IPS-20b (cell line): ENCODE results near the gene ELF1.
"Not testable (repeated sequence)": the region's sequence is repeated elsewhere in the genome, so short reads cannot be mapped to it uniquely, and the experiment has no call there.

ENCODE experiments used
- H3K27ac ChIP-seq: one replicate; pipeline ENCODE4 v1.5.1; 2013; ENCODE audit warnings: low read length
- H3K27me3 ChIP-seq: 2 replicates; pipeline ENCODE4 v1.6.1; 2013; ENCODE audit warnings: mild to moderate bottlenecking, low read length, inconsistent platforms; ENCODE audit not compliant: insufficient read depth
- H3K36me3 ChIP-seq: 2 replicates; pipeline ENCODE4 v1.6.1; 2013; ENCODE audit warnings: low read depth, mild to moderate bottlenecking, inconsistent platforms, low read length, moderate library complexity; ENCODE audit not compliant: insufficient read depth
- H3K4me1 ChIP-seq: 2 replicates; pipeline ENCODE4 v1.6.1; 2013; ENCODE audit warnings: mild to moderate bottlenecking, control low read depth, inconsistent platforms, low read length, moderate library complexity; ENCODE audit not compliant: insufficient read depth
- H3K4me3 ChIP-seq: 2 replicates; pipeline ENCODE4 v1.5.1; 2013; ENCODE audit warnings: mild to moderate bottlenecking, low read length, inconsistent platforms
- H3K9ac ChIP-seq: 2 replicates; pipeline ENCODE4 v1.6.1; 2013; ENCODE audit warnings: low read depth, mild to moderate bottlenecking, inconsistent platforms, low read length, moderate library complexity
- H3K9me3 ChIP-seq: 2 replicates; pipeline ENCODE4 v1.6.1; 2013; ENCODE audit warnings: mild to moderate bottlenecking, low read depth, low read length, inconsistent platforms; ENCODE audit not compliant: insufficient read depth

The ELF1 gene

GRCh38 chr13:40919901-40920300 is 99.2 kb downstream of the ELF1 start:
- not testable (repeated sequence) for H3K27ac ChIP-seq, H3K4me3 ChIP-seq, H3K27me3 ChIP-seq, H3K9me3 ChIP-seq, H3K9ac ChIP-seq, H3K36me3 ChIP-seq, H3K4me1 ChIP-seq

- Histone ChIP-seq H3K27ac (no peak overlapping the region), H3K4me3 (no peak overlapping the region), H3K9me3 (no peaks in the 10 kb centered on the region), H3K36me3 (no peaks in the 10 kb centered on the region), H3K4me1 (peaks cover 7% of the 10 kb centered on the region), H3K9ac (no peak overlapping the region), H3K27me3 (no peaks in the 10 kb centered on the region)
Observed at GRCh38 chr13:40916207-40916998, 102.7 kb downstream of the ELF1 start.

GRCh38 chr13:40914863-40915262 is 104.3 kb downstream of the ELF1 start:
- H3K27ac ChIP-seq, H3K9me3 ChIP-seq, H3K4me1 ChIP-seq, H3K27me3 ChIP-seq, H3K4me3 ChIP-seq, H3K36me3 ChIP-seq, H3K9ac ChIP-seq: not testable (repeated sequence)

- Histone ChIP-seq H3K27me3 (no peaks in the 10 kb centered on the region), H3K4me1 (no peaks in the 10 kb centered on the region), H3K36me3 (no peaks in the 10 kb centered on the region), H3K4me3 (no peak overlapping the region), H3K27ac (no peak overlapping the region), H3K9me3 (no peaks in the 10 kb centered on the region), H3K9ac (no peak overlapping the region)
Observed at GRCh38 chr13:40911341-40911740, 107.8 kb downstream of the ELF1 start.

GRCh38 chr13:40910324-40911050 is 108.6 kb downstream of the ELF1 start:
- H3K36me3 ChIP-seq = no peaks in the 10 kb centered on the region
- H3K27me3 ChIP-seq = no peaks in the 10 kb centered on the region
- no peak overlapping the region for H3K27ac ChIP-seq
- no peaks in the 10 kb centered on the region for H3K9me3 ChIP-seq
- H3K4me1 ChIP-seq = no peaks in the 10 kb centered on the region
- H3K4me3 ChIP-seq = no peak overlapping the region
- H3K9ac ChIP-seq = no peak overlapping the region

GRCh38 chr13:40909541-40910200 is 109.4 kb downstream of the ELF1 start:
- H3K9ac ChIP-seq, H3K4me3 ChIP-seq, H3K27ac ChIP-seq, H3K27me3 ChIP-seq, H3K9me3 ChIP-seq, H3K36me3 ChIP-seq, H3K4me1 ChIP-seq: not testable (repeated sequence)

GRCh38 chr13:40908546-40908945 is 110.6 kb downstream of the ELF1 start:
- H3K36me3 ChIP-seq = no peaks in the 10 kb centered on the region
- no peaks in the 10 kb centered on the region for H3K9me3 ChIP-seq
- no peaks in the 10 kb centered on the region for H3K4me1 ChIP-seq
- no peak overlapping the region for H3K9ac ChIP-seq
- no peak overlapping the region for H3K27ac ChIP-seq
- no peaks in the 10 kb centered on the region for H3K27me3 ChIP-seq
- no peak overlapping the region for H3K4me3 ChIP-seq

- not testable (repeated sequence) for H3K27me3 ChIP-seq, H3K27ac ChIP-seq, H3K4me3 ChIP-seq, H3K9me3 ChIP-seq, H3K36me3 ChIP-seq, H3K9ac ChIP-seq, H3K4me1 ChIP-seq
Observed at GRCh38 chr13:40901032-40901431, 118.1 kb downstream of the ELF1 start.

GRCh38 chr13:40900568-40900967 is 118.5 kb downstream of the ELF1 start:
- H3K36me3 ChIP-seq, H3K4me1 ChIP-seq, H3K27me3 ChIP-seq, H3K9ac ChIP-seq, H3K9me3 ChIP-seq, H3K4me3 ChIP-seq, H3K27ac ChIP-seq: not testable (repeated sequence)

- Histone ChIP-seq H3K4me1 (no peaks in the 10 kb centered on the region), H3K9ac (no peak overlapping the region), H3K9me3 (no peaks in the 10 kb centered on the region), H3K4me3 (no peak overlapping the region), H3K27ac (no peak overlapping the region), H3K27me3 (no peaks in the 10 kb centered on the region), H3K36me3 (no peaks in the 10 kb centered on the region)
Observed at GRCh38 chr13:40897053-40897452, 122.1 kb downstream of the ELF1 start.

GRCh38 chr13:40895227-40896184 is 123.6 kb downstream of the ELF1 start:
- no peak overlapping the region for H3K9ac ChIP-seq
- no peaks in the 10 kb centered on the region for H3K36me3 ChIP-seq
- no peaks in the 10 kb centered on the region for H3K4me1 ChIP-seq
- no peak overlapping the region for H3K27ac ChIP-seq
- no peak overlapping the region for H3K4me3 ChIP-seq
- H3K27me3 ChIP-seq = no peaks in the 10 kb centered on the region
- no peaks in the 10 kb centered on the region for H3K9me3 ChIP-seq
